ENCODE measurements around the gene NRP1. TPM values are rescaled to one million over a fixed set of nuclear protein-coding genes. Genes with fewer than 3 reads are reported as not detected.

The NRP1 gene
- total RNA-seq, 4 donors from 2014 or later, result 17.7 to 47.0 (median 21.0) TPM

DNA sequence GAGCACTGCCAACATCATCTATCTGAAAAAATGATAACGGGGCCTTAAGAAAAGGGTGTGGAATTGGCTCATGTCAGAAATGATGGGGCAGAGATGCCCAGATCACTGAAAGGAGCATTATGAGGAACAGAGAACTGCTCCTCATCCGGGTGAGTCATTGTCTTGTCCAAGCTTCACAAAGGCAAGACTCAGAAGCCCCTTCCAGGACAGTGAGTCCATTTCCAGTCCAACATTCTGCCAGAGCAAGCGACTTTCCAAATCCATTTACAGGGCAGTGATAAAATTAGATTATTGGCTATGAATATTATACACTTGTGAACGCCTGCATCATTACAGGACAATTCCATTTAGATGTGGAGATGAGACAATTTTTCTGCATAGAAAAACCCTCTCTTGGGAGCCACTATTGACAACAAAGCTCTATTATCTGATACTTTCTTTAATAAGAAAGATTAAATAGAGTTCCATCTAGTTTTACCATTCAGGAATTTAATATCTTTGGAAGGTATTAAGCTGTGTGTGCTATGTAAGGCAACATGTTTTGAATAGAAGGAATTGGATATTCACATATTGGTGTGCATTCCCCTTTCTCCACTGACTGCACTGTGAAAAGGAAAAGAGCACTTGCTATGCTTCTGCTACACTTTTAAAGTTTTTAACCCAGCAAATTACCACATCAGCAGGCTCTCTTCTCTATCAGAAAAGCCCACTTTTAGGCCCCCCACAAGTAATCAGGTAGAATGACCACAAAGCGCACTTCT lies 159.6 kb downstream of the NRP1 start:
- Histone ChIP-seq H3K4me1 (no peaks in the 10 kb centered on the region), H3K36me3 (peaks cover 0 to 9% (median 0%) of the 10 kb centered on the region in 3 donors), H3K27ac (no peak overlapping the region), H3K9me3 (no peaks in the 10 kb centered on the region), H3K27me3 (no peaks in the 10 kb centered on the region), H3K4me3 (no peak overlapping the region)
- TF ChIP-seq, protein P1, sequence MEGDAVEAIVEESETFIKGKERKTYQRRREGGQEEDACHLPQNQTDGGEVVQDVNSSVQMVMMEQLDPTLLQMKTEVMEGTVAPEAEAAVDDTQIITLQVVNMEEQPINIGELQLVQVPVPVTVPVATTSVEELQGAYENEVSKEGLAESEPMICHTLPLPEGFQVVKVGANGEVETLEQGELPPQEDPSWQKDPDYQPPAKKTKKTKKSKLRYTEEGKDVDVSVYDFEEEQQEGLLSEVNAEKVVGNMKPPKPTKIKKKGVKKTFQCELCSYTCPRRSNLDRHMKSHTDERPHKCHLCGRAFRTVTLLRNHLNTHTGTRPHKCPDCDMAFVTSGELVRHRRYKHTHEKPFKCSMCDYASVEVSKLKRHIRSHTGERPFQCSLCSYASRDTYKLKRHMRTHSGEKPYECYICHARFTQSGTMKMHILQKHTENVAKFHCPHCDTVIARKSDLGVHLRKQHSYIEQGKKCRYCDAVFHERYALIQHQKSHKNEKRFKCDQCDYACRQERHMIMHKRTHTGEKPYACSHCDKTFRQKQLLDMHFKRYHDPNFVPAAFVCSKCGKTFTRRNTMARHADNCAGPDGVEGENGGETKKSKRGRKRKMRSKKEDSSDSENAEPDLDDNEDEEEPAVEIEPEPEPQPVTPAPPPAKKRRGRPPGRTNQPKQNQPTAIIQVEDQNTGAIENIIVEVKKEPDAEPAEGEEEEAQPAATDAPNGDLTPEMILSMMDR (IDR thresholded peaks at IDR 0.05), result no peak
- no peak for TF ChIP-seq POLR2A (IDR thresholded peaks at IDR 0.05)
- no peak for DNase-seq

DNA sequence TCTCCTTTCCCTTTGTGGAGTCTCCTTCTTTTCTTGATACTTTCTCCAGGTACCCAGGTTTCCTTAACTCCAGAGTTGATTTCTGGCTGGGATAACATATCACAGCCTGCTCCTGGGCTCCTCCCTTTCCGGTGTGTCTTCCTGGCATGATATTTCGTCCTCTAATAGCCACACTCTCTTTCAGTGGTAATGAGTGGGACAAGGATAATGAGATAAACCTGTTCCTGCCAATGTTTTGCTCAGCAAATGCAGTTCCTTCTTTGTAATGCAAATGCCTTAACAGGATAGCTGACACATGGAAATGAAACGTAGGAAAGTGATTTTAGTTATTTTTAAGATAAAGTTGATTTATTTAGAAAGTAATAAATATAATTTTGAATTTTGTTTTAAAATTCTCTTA lies 168.6 kb downstream of the NRP1 start:
- H3K27me3 ChIP-seq, result no peaks in the 10 kb centered on the region
- H3K36me3 ChIP-seq, result no peaks in the 10 kb centered on the region
- no peak overlapping the region for H3K4me3 ChIP-seq
- no peaks in the 10 kb centered on the region for H3K9me3 ChIP-seq
- TF ChIP-seq, protein P1 (IDR thresholded peaks at IDR 0.05), result no peak
- TF ChIP-seq POLR2A (IDR thresholded peaks at IDR 0.05), result no peak
- H3K4me1 ChIP-seq, result no peaks in the 10 kb centered on the region
- no peak overlapping the region for H3K27ac ChIP-seq
- DNase-seq, result no peak

- Histone ChIP-seq H3K36me3 (no peaks in the 10 kb centered on the region), H3K9me3 (no peaks in the 10 kb centered on the region), H3K4me1 (no peaks in the 10 kb centered on the region), H3K27ac (no peak overlapping the region), H3K4me3 (no peak overlapping the region), H3K27me3 (no peaks in the 10 kb centered on the region)
- no peak for DNase-seq
- TF ChIP-seq, protein P1 (IDR thresholded peaks at IDR 0.05), result no peak
- TF ChIP-seq POLR2A (IDR thresholded peaks at IDR 0.05), result no peak
Observed at GRCh38 chr10:33164060-33164709, 170.3 kb downstream of the NRP1 start.

- H3K27ac ChIP-seq, result no peak overlapping the region
- no peaks in the 10 kb centered on the region for H3K36me3 ChIP-seq
- no peak for TF ChIP-seq POLR2A (IDR thresholded peaks at IDR 0.05)
- TF ChIP-seq, protein P1 (IDR thresholded peaks at IDR 0.05), result no peak
- H3K27me3 ChIP-seq, result no peaks in the 10 kb centered on the region
- no peaks in the 10 kb centered on the region for H3K9me3 ChIP-seq
- no peaks in the 10 kb centered on the region for H3K4me1 ChIP-seq
- DNase-seq, result no peak
- H3K4me3 ChIP-seq, result no peak overlapping the region
Observed at GRCh38 chr10:33162248-33162575, 172.3 kb downstream of the NRP1 start.

DNA sequence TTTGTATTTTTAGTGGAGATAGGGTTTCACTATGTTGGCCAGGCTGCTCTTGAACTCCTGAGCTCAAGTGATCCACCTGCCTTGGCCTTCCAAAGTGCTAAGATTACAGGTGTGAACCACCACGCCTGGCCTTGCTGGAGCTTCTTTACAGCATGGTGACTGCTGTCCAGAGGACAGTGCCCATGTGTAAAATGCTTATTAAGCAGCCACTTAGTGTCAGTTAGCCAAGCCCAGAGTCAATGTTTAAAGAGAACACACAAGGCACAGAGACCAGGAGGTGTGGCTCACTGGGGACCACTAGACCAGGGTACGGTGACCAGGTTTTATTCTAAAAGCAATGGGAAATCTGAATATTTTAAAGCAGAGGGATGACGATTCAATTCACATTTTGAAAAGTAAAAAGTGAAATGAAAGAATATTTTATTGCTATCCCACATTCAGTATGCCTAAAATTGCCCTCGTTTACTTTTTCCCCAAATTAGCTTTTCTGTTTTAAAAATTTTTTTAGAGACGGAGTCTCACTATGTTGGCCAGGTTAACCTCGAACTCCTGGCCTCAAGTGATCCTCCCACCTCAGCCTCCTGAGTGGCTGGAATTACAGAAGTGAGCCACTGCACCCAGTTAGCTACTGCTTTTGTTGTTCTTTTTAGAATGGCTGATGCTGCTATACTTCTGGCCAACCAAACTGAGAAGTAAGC lies 172.8 kb downstream of the NRP1 start:
- Histone ChIP-seq H3K27me3 (no peaks in the 10 kb centered on the region), H3K9me3 (no peaks in the 10 kb centered on the region), H3K4me3 (no peak overlapping the region), H3K4me1 (no peaks in the 10 kb centered on the region), H3K36me3 (no peaks in the 10 kb centered on the region), H3K27ac (no peak overlapping the region)
- no peak for TF ChIP-seq POLR2A (IDR thresholded peaks at IDR 0.05)
- TF ChIP-seq, protein P1 (IDR thresholded peaks at IDR 0.05), result no peak
- no peak for DNase-seq

Data from Peyer's patch (tissue), 4 donors.